ENCODE results near the gene SLC5A10.
"Not testable (repeated sequence)": the region's sequence is repeated elsewhere in the genome, so short reads cannot be mapped to it uniquely, and the experiment has no call there.

The SLC5A10 gene

GRCh38 chr17:18919963-18920362, 32.0 kb upstream of the SLC5A10 start:
- TF ChIP-seq, protein P1, sequence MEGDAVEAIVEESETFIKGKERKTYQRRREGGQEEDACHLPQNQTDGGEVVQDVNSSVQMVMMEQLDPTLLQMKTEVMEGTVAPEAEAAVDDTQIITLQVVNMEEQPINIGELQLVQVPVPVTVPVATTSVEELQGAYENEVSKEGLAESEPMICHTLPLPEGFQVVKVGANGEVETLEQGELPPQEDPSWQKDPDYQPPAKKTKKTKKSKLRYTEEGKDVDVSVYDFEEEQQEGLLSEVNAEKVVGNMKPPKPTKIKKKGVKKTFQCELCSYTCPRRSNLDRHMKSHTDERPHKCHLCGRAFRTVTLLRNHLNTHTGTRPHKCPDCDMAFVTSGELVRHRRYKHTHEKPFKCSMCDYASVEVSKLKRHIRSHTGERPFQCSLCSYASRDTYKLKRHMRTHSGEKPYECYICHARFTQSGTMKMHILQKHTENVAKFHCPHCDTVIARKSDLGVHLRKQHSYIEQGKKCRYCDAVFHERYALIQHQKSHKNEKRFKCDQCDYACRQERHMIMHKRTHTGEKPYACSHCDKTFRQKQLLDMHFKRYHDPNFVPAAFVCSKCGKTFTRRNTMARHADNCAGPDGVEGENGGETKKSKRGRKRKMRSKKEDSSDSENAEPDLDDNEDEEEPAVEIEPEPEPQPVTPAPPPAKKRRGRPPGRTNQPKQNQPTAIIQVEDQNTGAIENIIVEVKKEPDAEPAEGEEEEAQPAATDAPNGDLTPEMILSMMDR (conservative IDR thresholded peaks at IDR 0.05): no peak
- no peak overlapping the region for H3K27ac ChIP-seq

GRCh38 chr17:18920911-18921441, 31.0 kb upstream of the SLC5A10 start:
- TF ChIP-seq, protein P1 (conservative IDR thresholded peaks at IDR 0.05): no peak
- no peak overlapping the region for H3K27ac ChIP-seq

GRCh38 chr17:18921485-18921884, 30.5 kb upstream of the SLC5A10 start:
- TF ChIP-seq, protein P1 (conservative IDR thresholded peaks at IDR 0.05): no peak
- H3K27ac ChIP-seq: no peak overlapping the region

- no peak overlapping the region for H3K27ac ChIP-seq
- TF ChIP-seq, protein P1 (conservative IDR thresholded peaks at IDR 0.05): no peak
Measured at GRCh38 chr17:18921912-18922451, 30.0 kb upstream of the SLC5A10 start.

DNA sequence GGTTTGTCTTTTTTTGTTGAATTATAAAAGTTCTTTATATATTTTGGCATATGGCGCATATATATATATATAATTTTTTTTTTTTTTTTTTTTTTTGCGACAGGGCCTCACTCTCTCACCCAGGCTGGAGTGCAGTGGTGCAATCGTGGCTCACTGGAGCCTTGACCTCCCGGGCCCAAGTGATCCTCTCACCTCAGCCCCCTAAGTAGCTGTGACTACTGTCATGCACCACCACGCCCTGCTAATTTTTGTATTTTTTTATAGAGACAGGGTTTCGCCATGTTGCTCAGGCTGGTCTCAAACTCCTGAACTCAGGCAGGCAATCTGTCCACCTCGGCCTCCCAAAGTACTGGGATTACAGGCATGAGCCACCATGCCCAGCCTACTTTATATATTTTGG, 29.4 kb upstream of the SLC5A10 start:
- not testable (repeated sequence) for H3K27ac ChIP-seq

GRCh38 chr17:18925187-18925586, 26.8 kb upstream of the SLC5A10 start:
- no peak overlapping the region for H3K27ac ChIP-seq
- TF ChIP-seq, protein P1 (conservative IDR thresholded peaks at IDR 0.05): no peak

GRCh38 chr17:18928628-18929125, 23.3 kb upstream of the SLC5A10 start:
- H3K27ac ChIP-seq: no peak overlapping the region
- TF ChIP-seq, protein P1 (conservative IDR thresholded peaks at IDR 0.05): no peak

- TF ChIP-seq, protein P1 (conservative IDR thresholded peaks at IDR 0.05): no peak
Measured at GRCh38 chr17:18932360-18933055, 19.5 kb upstream of the SLC5A10 start.

More at GRCh38 chr17:18932360-18933055, 19.5 kb upstream of the SLC5A10 start:
- H3K27ac ChIP-seq: no peak overlapping the region
